Esophagus muscularis mucosa (tissue), 4 donors: Measurements from ENCODE around the gene ISOC2. TPM values are rescaled to one million over a fixed set of nuclear protein-coding genes. Genes with fewer than 3 reads are reported as not detected.

Experiments used
- DNase-seq: peaks from one replicate; pipeline ENCODE4 v3.0.0-alpha.2; 2017; ENCODE audit errors: extremely low spot score
- H3K27ac ChIP-seq, 4 donors: fragments of 200-600 bp; sonication (generic); replicated peaks in 1 of 4; 1 replicate in 3 of 4; 2 replicates in 1 of 4; pipeline ENCODE4 v1.5.1; 2016 to 2019; ENCODE audit warnings: mild to moderate bottlenecking in 1 of 4
- H3K27me3 ChIP-seq, 4 donors: fragments of 200-600 bp; sonication (generic); one replicate each; pipeline versions ENCODE4 v1.5.1 to v1.6.0; 2016 to 2019
- H3K36me3 ChIP-seq, 4 donors: fragments of 200-600 bp; sonication (generic); one replicate each; pipeline ENCODE4 v1.5.1; 2016 to 2019
- H3K4me1 ChIP-seq, 4 donors: fragments of 200-600 bp; sonication (generic); one replicate each; pipeline ENCODE4 v1.5.1; 2016 to 2019
- H3K4me3 ChIP-seq, 4 donors: fragments of 200-600 bp; sonication (generic); 1 replicate in 2 of 4; 2 replicates in 2 of 4; pipeline ENCODE4 v1.5.1; 2016 to 2019; ENCODE audit warnings: mild to moderate bottlenecking in 4 of 4, moderate library complexity in 1 of 4
- H3K9me3 ChIP-seq, 4 donors: fragments of 200-600 bp; sonication (generic); 1 replicate in 3 of 4; 2 replicates in 1 of 4; pipeline ENCODE4 v1.5.1; 2016 to 2019
- CTCF ChIP-seq, 3 experiments: fragments of 200-600 bp in 2 of 3; fragments of 450-650 bp in 1 of 3; sonication (generic) in 2 of 3; IDR thresholded peaks; one replicate each; pipeline ENCODE4 v1.5.1; 2017 to 2019; ENCODE audit warnings: antibody characterized with exemption in 3 of 3, mild to moderate bottlenecking in 2 of 3, moderate library complexity in 1 of 3
- EP300 ChIP-seq: sonication (generic); formaldehyde crosslinking; IDR thresholded peaks from one replicate; pipeline ENCODE4 v1.6.1; 2017; ENCODE audit warnings: antibody characterized with exemption
- POLR2A ChIP-seq: fragments of 450-650 bp; IDR thresholded peaks from one replicate; pipeline ENCODE4 v1.6.1; 2017; ENCODE audit warnings: antibody characterized with exemption, moderate library complexity, mild to moderate bottlenecking, low read depth
- POLR2AphosphoS5 ChIP-seq, 2 donors: sonication (generic); formaldehyde crosslinking; IDR thresholded peaks; one replicate each; pipeline ENCODE4 v1.6.1; 2017; ENCODE audit warnings: antibody characterized with exemption in 2 of 2
- WGBS: methylation state at CpG from one replicate; pipeline ENCODE4 v1.1.5; 2018; 5-methylcytosine and 5-hydroxymethylcytosine counted together
- intact Hi-C: fragments of 100-400 bp; cut with DNase I; formaldehyde crosslinking; loops from one replicate; pipeline ENCODE4 v1.15.1; 2023
- total RNA-seq, 4 donors: library from RNA; depleted of rRNA; stranded (reverse); fragments of >200 nt; gene quantifications; one replicate each; pipeline versions ENCODE4 v1.1.0 to v1.2.1, GENCODE V29; 2016

Gene ISOC2
- total RNA-seq, 4 donors from 2014 or later: 66.8 to 104 (median 77.7) TPM

GRCh38 chr19:55405638-55406037, 55.8 kb downstream of the ISOC2 start:
- Histone ChIP-seq H3K27me3 (no peaks in the 10 kb centered on the region), H3K4me1 (peaks cover 14 to 28% (median 25%) of the 10 kb centered on the region in 4 donors), H3K36me3 (peaks cover 27 to 58% (median 52%) of the 10 kb centered on the region in 4 donors), H3K9me3 (no peaks in the 10 kb centered on the region), H3K27ac (no peak overlapping the region), H3K4me3 (no peak overlapping the region)
- 83% methylated on average over 5 of the region's 5 CpGs for WGBS
- TF ChIP-seq CTCF (IDR thresholded peaks at IDR 0.05) (no peak), POLR2AphosphoS5 (IDR thresholded peaks at IDR 0.05) (no peak), EP300 (no peak), POLR2A (no peak)
- DNase-seq: no peak
- intact Hi-C loops: no loop called here

Other genes starting within 250 kb of the ISOC2 start
- 1 to 10 TPM; 1.7 to 2.8 (median 2.4) TPM for gene TMEM86B, start 232.9 kb downstream of the ISOC2 start, total RNA-seq
- 10 to 100 TPM; 37.4 to 75.5 (median 45.6) TPM for gene PPP6R1, start 202.6 kb downstream of the ISOC2 start, total RNA-seq
- gene HSPBP1, start 181.5 kb downstream of the ISOC2 start, total RNA-seq: 10 to 100 TPM; 28.5 to 44.0 (median 32.2) TPM
- 10 to 100 TPM in 1 of 4 donors, 1 to 10 TPM in 3; 3.3 to 16.9 (median 6.7) TPM for gene BRSK1, start 177.6 kb downstream of the ISOC2 start, total RNA-seq
- gene TMEM150B, start 136.3 kb downstream of the ISOC2 start, total RNA-seq: 1 to 10 TPM in 3 of 4 donors, under 1 TPM in 1; 0.83 to 5.2 (median 2.7) TPM
- gene KMT5C, start 121.8 kb downstream of the ISOC2 start, total RNA-seq: 1 to 10 TPM; 5.0 to 8.7 (median 8.1) TPM
- gene COX6B2, start 106.9 kb downstream of the ISOC2 start, total RNA-seq: under 1 TPM in 1 of 4 donors, not detected in 3; 0.19 TPM
- gene GARIN5B, start 98.4 kb downstream of the ISOC2 start, total RNA-seq: not detected
- gene IL11, start 91.2 kb downstream of the ISOC2 start, total RNA-seq: under 1 TPM in 2 of 4 donors, not detected in 2; 0.33 to 0.34 TPM
- gene TMEM190, start 84.8 kb downstream of the ISOC2 start, total RNA-seq: not detected
- gene TMEM238, start 77.3 kb downstream of the ISOC2 start, total RNA-seq: 1 to 10 TPM in 2 of 4 donors, under 1 TPM in 2; 0.83 to 7.5 (median 1.00) TPM
- gene RPL28, start 75.7 kb downstream of the ISOC2 start, total RNA-seq: 100 to 1,000 TPM; 263 to 419 (median 369) TPM
- gene UBE2S, start 53.9 kb downstream of the ISOC2 start, total RNA-seq: 10 to 100 TPM in 3 of 4 donors, 1 to 10 TPM in 1; 9.1 to 37.9 (median 22.0) TPM
- under 1 TPM in 2 of 4 donors, not detected in 2; under 0.01 to 0.13 TPM for gene SHISA7, start 18.3 kb downstream of the ISOC2 start, total RNA-seq
- not detected for gene C19orf85, start 3.1 kb upstream of the ISOC2 start, total RNA-seq
- gene ZNF628, start 15.0 kb upstream of the ISOC2 start, total RNA-seq: 10 to 100 TPM in 3 of 4 donors, 1 to 10 TPM in 1; 5.1 to 16.6 (median 11.9) TPM
- 10 to 100 TPM in 3 of 4 donors, 1 to 10 TPM in 1; 5.8 to 14.2 (median 10.2) TPM for gene NAT14, start 23.5 kb upstream of the ISOC2 start, total RNA-seq
- 10 to 100 TPM in 3 of 4 donors, 1 to 10 TPM in 1; 9.5 to 41.2 (median 14.6) TPM for gene SSC5D, start 26.8 kb upstream of the ISOC2 start, total RNA-seq
- gene SBK2, start 75.5 kb upstream of the ISOC2 start, total RNA-seq: not detected
- 1 to 10 TPM in 2 of 4 donors, under 1 TPM in 1, not detected in 1; 0.83 to 1.5 (median 1.5) TPM for gene SBK3, start 83.9 kb upstream of the ISOC2 start, total RNA-seq
- gene ZNF579, start 119.2 kb upstream of the ISOC2 start, total RNA-seq: 10 to 100 TPM in 1 of 4 donors, 1 to 10 TPM in 3; 4.2 to 11.1 (median 8.1) TPM
- gene FIZ1, start 137.9 kb upstream of the ISOC2 start, total RNA-seq: 10 to 100 TPM in 2 of 4 donors, 1 to 10 TPM in 2; 8.3 to 17.3 (median 11.4) TPM
- 10 to 100 TPM; 20.5 to 36.2 (median 27.9) TPM for gene ZNF524, start 138.6 kb upstream of the ISOC2 start, total RNA-seq
- gene ZNF865, start 144.0 kb upstream of the ISOC2 start, total RNA-seq: 10 to 100 TPM in 2 of 4 donors, 1 to 10 TPM in 2; 7.5 to 15.4 (median 10.2) TPM
- gene ZNF784, start 162.9 kb upstream of the ISOC2 start, total RNA-seq: 1 to 10 TPM; 2.5 to 6.3 (median 4.0) TPM
- 10 to 100 TPM; 38.3 to 66.8 (median 43.1) TPM for gene ZNF580, start 179.4 kb upstream of the ISOC2 start, total RNA-seq
- gene ZNF581, start 182.0 kb upstream of the ISOC2 start, total RNA-seq: 10 to 100 TPM; 13.3 to 26.6 (median 18.2) TPM
- 10 to 100 TPM in 3 of 4 donors, 1 to 10 TPM in 1; 9.4 to 22.0 (median 19.2) TPM for gene CCDC106, start 186.6 kb upstream of the ISOC2 start, total RNA-seq
- gene U2AF2, start 193.4 kb upstream of the ISOC2 start, total RNA-seq: 100 to 1,000 TPM in 2 of 4 donors, 10 to 100 TPM in 2; 80.4 to 122 (median 104) TPM
- gene EPN1, start 213.6 kb upstream of the ISOC2 start, total RNA-seq: 100 to 1,000 TPM in 2 of 4 donors, 10 to 100 TPM in 2; 30.7 to 176 (median 104) TPM